Natural killer cell (primary cell): Measurements from ENCODE around the gene FBXL15. TPM values are rescaled to one million over a fixed set of nuclear protein-coding genes. Genes with fewer than 3 reads are reported as not detected.

Experiments used
- ATAC-seq, 3 donors: fragments of 150-1000 bp in 2 of 3; fragments of 200-7000 bp in 1 of 3; cut with Tn5 transposase; 1 replicate in 1 of 3; 2 replicates in 2 of 3; pipeline ENCODE4 v1.10.0; 2021; ENCODE audit warnings: mild to moderate bottlenecking in 2 of 3, moderate library complexity in 2 of 3
- DNase-seq, 2 donors: peaks; one replicate each; pipeline versions ENCODE4 v3.0.0 to v3.0.0-alpha.2; 2013 to 2021; ENCODE audit warnings: mixed read lengths in 1 of 2
- H3K27ac ChIP-seq: one replicate; pipeline ENCODE4 v1.5.1; 2013; ENCODE audit warnings: mild to moderate bottlenecking, low read length
- H3K27me3 ChIP-seq: one replicate; pipeline ENCODE4 v1.6.1; 2013; ENCODE audit warnings: low read length; ENCODE audit not compliant: control insufficient read depth, insufficient read depth
- H3K36me3 ChIP-seq: one replicate; pipeline ENCODE4 v1.6.1; 2013; ENCODE audit warnings: low read length; ENCODE audit not compliant: control insufficient read depth, insufficient read depth
- H3K4me1 ChIP-seq: one replicate; pipeline ENCODE4 v1.6.1; 2013; ENCODE audit warnings: low read length; ENCODE audit not compliant: control insufficient read depth, insufficient read depth
- H3K4me3 ChIP-seq: one replicate; pipeline ENCODE4 v1.5.1; 2013; ENCODE audit warnings: low read length
- H3K9me3 ChIP-seq: one replicate; pipeline ENCODE4 v1.6.1; 2013; ENCODE audit warnings: low read length; ENCODE audit not compliant: control insufficient read depth, insufficient read depth
- H3K27ac Mint-ChIP-seq, 2 donors: one replicate each; pipeline ENCODE4 v1.8.0; 2022; ENCODE audit warnings: mild to moderate bottlenecking in 2 of 2, mixed read lengths in 2 of 2, moderate library complexity in 1 of 2
- H3K27me3 Mint-ChIP-seq, 2 donors: one replicate each; pipeline ENCODE4 v1.8.0; 2022; ENCODE audit warnings: low read depth in 2 of 2, mixed read lengths in 2 of 2
- H3K36me3 Mint-ChIP-seq: one replicate; pipeline ENCODE4 v1.8.0; 2022; ENCODE audit warnings: mixed read lengths
- H3K4me1 Mint-ChIP-seq, 2 donors: one replicate each; pipeline ENCODE4 v1.8.0; 2022; ENCODE audit warnings: mixed read lengths in 2 of 2
- H3K4me3 Mint-ChIP-seq: one replicate; pipeline ENCODE4 v1.8.0; 2022; ENCODE audit warnings: mild to moderate bottlenecking, moderate library complexity, mixed read lengths
- H3K9me3 Mint-ChIP-seq, 2 donors: one replicate each; pipeline ENCODE4 v1.8.0; 2022; ENCODE audit warnings: mixed read lengths in 2 of 2
- CTCF ChIP-seq: fragments of 200-600 bp; IDR thresholded peaks from one replicate; pipeline ENCODE4 v1.8.0; 2022; ENCODE audit warnings: antibody characterized with exemption
- WGBS: methylation state at CpG from one replicate; pipeline ENCODE4 v1.1.7; 2013; ENCODE audit warnings: missing lambda C conversion rate; ENCODE audit not compliant: insufficient coverage; 5-methylcytosine and 5-hydroxymethylcytosine counted together
- intact Hi-C: fragments of 100-400 bp; cut with micrococcal nuclease; formaldehyde crosslinking; loops from one replicate; pipeline ENCODE4 v1.14.2; 2022
- total RNA-seq, 4 donors: library from RNA; stranded (reverse); fragments of 120-200 nt in 1 of 4; gene quantifications; one replicate each; pipeline versions ENCODE4 v1.2.3 to v1.2.4, GENCODE V29; 2013 to 2022

The FBXL15 gene
- total RNA-seq, 3 donors from 2014 or later (not counting 1 experiment from before 2014, with no cell fraction given), result 15.2 to 17.4 (median 15.5) TPM

GRCh38 chr10:102409604-102410428 is 10.8 kb upstream of the FBXL15 start:
- Histone ChIP-seq H3K4me1 (peaks cover 20% of the 10 kb centered on the region), H3K36me3 (no peaks in the 10 kb centered on the region), H3K9me3 (no peaks in the 10 kb centered on the region), H3K27ac (no peak overlapping the region), H3K4me3 (no peak overlapping the region), H3K27me3 (peaks cover 34% of the 10 kb centered on the region)
- DNase-seq (peak in 1 of 2 donors; percentile 34), ATAC-seq (no peak)
- TF ChIP-seq CTCF, result no peak
- Mint-ChIP-seq H3K9me3 (no peaks in the 10 kb centered on the region), H3K4me3 (peak overlapping the region; percentile 78), H3K36me3 (no peaks in the 10 kb centered on the region), H3K27me3 (peaks cover 43 to 44% of the 10 kb centered on the region in 2 donors), H3K27ac (peak overlapping the region in 1 of 2 donors; percentile 13), H3K4me1 (peaks cover 9 to 15% of the 10 kb centered on the region in 2 donors)
- intact Hi-C loops, result no loop called here
- 37% methylated on average over 23 of the region's 24 CpGs for WGBS

GRCh38 chr10:102410429-102411073 is 10.1 kb upstream of the FBXL15 start:
- WGBS, result 3% methylated on average over 48 of the region's 48 CpGs

GRCh38 chr10:102411341-102412255 is 9.0 kb upstream of the FBXL15 start:
- DNase-seq, result peak in 1 of 2 donors; percentile 22
- ATAC-seq, result no peak
- peaks cover 9 to 19% of the 10 kb centered on the region in 2 donors for H3K4me1 Mint-ChIP-seq
- no peaks in the 10 kb centered on the region for H3K36me3 Mint-ChIP-seq
- Histone ChIP-seq H3K4me1 (peaks cover 20% of the 10 kb centered on the region), H3K27ac (no peak overlapping the region), H3K27me3 (peaks cover 42% of the 10 kb centered on the region), H3K36me3 (no peaks in the 10 kb centered on the region), H3K4me3 (no peak overlapping the region), H3K9me3 (no peaks in the 10 kb centered on the region)
- H3K27me3 Mint-ChIP-seq, result peaks cover 43 to 56% of the 10 kb centered on the region in 2 donors
- TF ChIP-seq CTCF, result no peak
- WGBS, result 92% methylated on average over 14 of the region's 14 CpGs
- H3K27ac Mint-ChIP-seq, result no peak overlapping the region
- intact Hi-C loops, result no loop called here
- no peaks in the 10 kb centered on the region for H3K9me3 Mint-ChIP-seq
- H3K4me3 Mint-ChIP-seq, result peak overlapping the region; percentile 61

More at GRCh38 chr10:102410429-102411073, 10.1 kb upstream of the FBXL15 start:
- Histone ChIP-seq H3K4me3 (no peak overlapping the region), H3K36me3 (no peaks in the 10 kb centered on the region), H3K4me1 (peaks cover 20% of the 10 kb centered on the region), H3K9me3 (no peaks in the 10 kb centered on the region), H3K27ac (no peak overlapping the region), H3K27me3 (peaks cover 34% of the 10 kb centered on the region)
- peak overlapping the region; percentile 78 for H3K4me3 Mint-ChIP-seq
- no peak for TF ChIP-seq CTCF
- ATAC-seq, result no peak
- intact Hi-C loops, result no loop called here
- peaks cover 9 to 15% of the 10 kb centered on the region in 2 donors for H3K4me1 Mint-ChIP-seq
- peaks cover 43 to 47% of the 10 kb centered on the region in 2 donors for H3K27me3 Mint-ChIP-seq
- no peak overlapping the region for H3K27ac Mint-ChIP-seq
- DNase-seq, result peak in 1 of 2 donors; percentile 78
- H3K36me3 Mint-ChIP-seq, result no peaks in the 10 kb centered on the region
- H3K9me3 Mint-ChIP-seq, result no peaks in the 10 kb centered on the region
